H9 (cell line): ENCODE data around the gene CDS2. TPM values are rescaled to one million over a fixed set of nuclear protein-coding genes. Genes with fewer than 3 reads are reported as not detected.

Source experiments
- DNase-seq: peaks from one replicate; pipeline ENCODE4 v3.0.0-alpha.2; 2017
- H2AFZ ChIP-seq: one replicate; pipeline ENCODE4 v1.6.1; 2013; ENCODE audit warnings: mild to moderate bottlenecking, low read length, control low read depth, moderate library complexity
- H2AK5ac ChIP-seq: 2 replicates; pipeline ENCODE4 v1.6.1; 2013; ENCODE audit warnings: low read length, control low read depth, mixed read lengths; ENCODE audit not compliant: insufficient read length
- H2BK120ac ChIP-seq: one replicate; pipeline ENCODE4 v1.6.1; 2013; ENCODE audit warnings: low read depth, mild to moderate bottlenecking, low read length, control low read depth, inconsistent platforms; ENCODE audit not compliant: poor library complexity, severe bottlenecking
- H2BK12ac ChIP-seq: 2 replicates; pipeline ENCODE4 v1.6.1; 2013; ENCODE audit warnings: low read length, control low read depth, mixed read lengths, low read depth; ENCODE audit not compliant: insufficient read length
- H2BK15ac ChIP-seq: 2 replicates; pipeline ENCODE4 v1.6.1; 2013; ENCODE audit warnings: low read depth, low read length, control low read depth
- H2BK20ac ChIP-seq: one replicate; pipeline ENCODE4 v1.6.1; 2013; ENCODE audit warnings: low read depth, mild to moderate bottlenecking, low read length, control low read depth, inconsistent platforms; ENCODE audit not compliant: poor library complexity, severe bottlenecking
- H2BK5ac ChIP-seq: 2 replicates; pipeline ENCODE4 v1.6.1; 2013; ENCODE audit warnings: low read length, control low read depth, mixed read lengths; ENCODE audit not compliant: insufficient read length
- H3K14ac ChIP-seq: 2 replicates; pipeline ENCODE4 v1.6.1; 2013; ENCODE audit warnings: low read length, control low read depth; ENCODE audit not compliant: insufficient read depth
- H3K18ac ChIP-seq: 2 replicates; pipeline ENCODE4 v1.6.1; 2013; ENCODE audit warnings: low read depth, mild to moderate bottlenecking, mixed read lengths, low read length, control low read depth; ENCODE audit not compliant: insufficient read length
- H3K23ac ChIP-seq: 2 replicates; pipeline ENCODE4 v1.6.1; 2013; ENCODE audit warnings: low read length, control low read depth, mixed read lengths, low read depth; ENCODE audit not compliant: insufficient read length
- H3K23me2 ChIP-seq: 2 replicates; pipeline ENCODE4 v1.6.1; 2013; ENCODE audit warnings: low read depth, mild to moderate bottlenecking, mixed read lengths, low read length, control low read depth; ENCODE audit not compliant: insufficient read length, poor library complexity, severe bottlenecking
- H3K27ac ChIP-seq: 2 replicates; pipeline ENCODE4 v1.5.1; 2013; ENCODE audit warnings: low read length, control low read depth, mixed read lengths, low read depth; ENCODE audit not compliant: insufficient read length
- H3K27me3 ChIP-seq: 2 replicates; pipeline ENCODE4 v1.6.1; 2013; ENCODE audit warnings: low read length, control low read depth, inconsistent platforms; ENCODE audit not compliant: insufficient read depth
- H3K4ac ChIP-seq: 2 replicates; pipeline ENCODE4 v1.6.1; 2013; ENCODE audit warnings: low read depth, mild to moderate bottlenecking, control low read depth, inconsistent platforms, low read length, moderate library complexity
- H3K4me1 ChIP-seq: 2 replicates; pipeline ENCODE4 v1.6.1; 2013; ENCODE audit warnings: low read length, control low read depth, inconsistent platforms; ENCODE audit not compliant: insufficient read depth
- H3K4me2 ChIP-seq: 2 replicates; pipeline ENCODE4 v1.6.1; 2013; ENCODE audit warnings: low read length, control low read depth, mixed read lengths; ENCODE audit not compliant: insufficient read length, insufficient read depth
- H3K56ac ChIP-seq: 2 replicates; pipeline ENCODE4 v1.6.1; 2013; ENCODE audit warnings: low read depth, mild to moderate bottlenecking, mixed read lengths, low read length, control low read depth; ENCODE audit not compliant: insufficient read length
- H3K79me1 ChIP-seq: 2 replicates; pipeline ENCODE4 v1.6.1; 2013; ENCODE audit warnings: low read depth, mild to moderate bottlenecking, moderate library complexity, low read length, control low read depth, inconsistent platforms; ENCODE audit not compliant: insufficient read depth, poor library complexity, severe bottlenecking
- H3K79me2 ChIP-seq: 2 replicates; pipeline ENCODE4 v1.6.1; 2013; ENCODE audit warnings: low read length, control low read depth, inconsistent platforms; ENCODE audit not compliant: insufficient read depth
- H3K9ac ChIP-seq: 2 replicates; pipeline ENCODE4 v1.6.1; 2013; ENCODE audit warnings: low read length, control low read depth, mixed read lengths; ENCODE audit not compliant: insufficient read length; ENCODE audit errors: extremely low read depth
- H3K9me3 ChIP-seq: one replicate; pipeline ENCODE4 v1.6.1; 2013; ENCODE audit warnings: low read depth, low read length, inconsistent platforms; ENCODE audit not compliant: control insufficient read depth
- H3T11ph ChIP-seq: one replicate; pipeline ENCODE4 v1.6.1; 2013; ENCODE audit warnings: mild to moderate bottlenecking, low read length, control low read depth, inconsistent platforms
- H4K20me1 ChIP-seq: one replicate; pipeline ENCODE4 v1.6.1; 2013; ENCODE audit not compliant: control insufficient read depth, insufficient read length, insufficient read depth
- H4K5ac ChIP-seq: 2 replicates; pipeline ENCODE4 v1.6.1; 2013; ENCODE audit warnings: low read depth, mild to moderate bottlenecking, mixed read lengths, low read length, control low read depth; ENCODE audit not compliant: insufficient read length
- H4K8ac ChIP-seq: replicated peaks from 2 replicates; pipeline ENCODE4 v1.6.1; 2013; ENCODE audit warnings: low read length, control low read depth, mixed read lengths, low read depth; ENCODE audit not compliant: insufficient read length
- H4K91ac ChIP-seq: 2 replicates; pipeline ENCODE4 v1.6.1; 2013; ENCODE audit warnings: low read depth, mild to moderate bottlenecking, moderate library complexity, mixed read lengths, low read length, control low read depth; ENCODE audit not compliant: insufficient read length
- H3K27ac Mint-ChIP-seq, 3 experiments: 2 replicates in 2 of 3; 3 replicates in 1 of 3; pipeline ENCODE4 v1.8.0; 2020 to 2021; ENCODE audit warnings: mixed read lengths in 3 of 3, mild to moderate bottlenecking in 1 of 3, moderate library complexity in 1 of 3
- H3K27me3 Mint-ChIP-seq: 2 replicates; pipeline ENCODE4 v1.8.0; 2021; ENCODE audit warnings: low read depth, mild to moderate bottlenecking, moderate library complexity, mixed read lengths
- H3K36me3 Mint-ChIP-seq, 3 experiments: 2 replicates in 2 of 3; 3 replicates in 1 of 3; pipeline ENCODE4 v1.8.0; 2020 to 2021; ENCODE audit warnings: low read depth in 3 of 3, mixed read lengths in 3 of 3; ENCODE audit not compliant: insufficient read depth in 1 of 3
- H3K4me1 Mint-ChIP-seq, 2 experiments: 2 replicates each; pipeline ENCODE4 v1.8.0; 2020; ENCODE audit warnings: mixed read lengths in 2 of 2
- H3K4me3 Mint-ChIP-seq, 2 experiments: 2 replicates in 1 of 2; 3 replicates in 1 of 2; pipeline ENCODE4 v1.8.0; 2020 to 2021; ENCODE audit warnings: mild to moderate bottlenecking in 2 of 2, mixed read lengths in 2 of 2, moderate library complexity in 1 of 2
- H3K9me3 Mint-ChIP-seq, 2 experiments: 2 replicates in 1 of 2; 3 replicates in 1 of 2; pipeline ENCODE4 v1.8.0; 2020; ENCODE audit warnings: mild to moderate bottlenecking in 2 of 2, mixed read lengths in 2 of 2, moderate library complexity in 1 of 2
- CTCF ChIP-seq: fragments of 200-600 bp; sonication (generic); conservative IDR thresholded peaks from 3 replicates; pipeline ENCODE4 v1.8.0; 2021; ENCODE audit warnings: antibody characterized with exemption, mild to moderate bottlenecking
- WGBS: extraction: QIAGEN DNeasy Blood & Tissue Kit; methylation state at CpG from one replicate; pipeline ENCODE4 v1.1.7; 2013; ENCODE audit warnings: missing lambda C conversion rate, low lambda C conversion rate, mixed read lengths; ENCODE audit not compliant: insufficient read length; ENCODE audit errors: extremely low coverage; 5-methylcytosine and 5-hydroxymethylcytosine counted together
- total RNA-seq: library from RNA; stranded (reverse); gene quantifications from 2 replicates; pipeline ENCODE4 v1.2.1, GENCODE V29; 2021

The CDS2 gene
- total RNA-seq, 1 experiment from 2014 or later = 63.2 TPM

DNA sequence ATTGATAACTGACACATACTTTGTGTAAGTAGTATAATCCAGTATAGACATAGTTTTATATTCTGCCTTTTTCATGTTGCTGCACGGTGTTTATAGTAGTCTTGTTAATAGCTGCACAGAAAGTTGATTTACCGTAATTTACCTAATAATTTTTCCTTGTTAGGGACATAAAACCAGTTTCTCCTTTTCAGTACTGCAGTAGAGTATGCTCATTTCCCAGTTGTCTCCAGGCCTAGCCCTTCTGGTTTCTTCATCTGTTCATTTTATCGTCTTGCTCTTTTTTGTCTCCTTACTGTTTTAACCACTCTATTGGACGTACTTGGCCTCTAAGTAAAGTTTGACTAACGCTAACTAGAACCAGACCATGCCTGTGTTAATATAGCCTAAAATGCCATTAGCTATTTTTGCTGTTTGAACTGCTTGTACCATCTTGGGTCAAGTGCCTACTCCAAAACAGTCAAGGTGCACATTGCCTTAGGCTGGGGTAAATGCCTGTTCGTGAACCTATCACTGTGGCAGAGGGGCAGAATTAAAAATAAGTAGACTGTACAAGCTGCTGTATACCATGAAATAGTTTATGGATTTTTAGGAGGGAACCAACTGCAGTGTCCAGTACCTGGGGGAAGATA, 34.8 kb downstream of the CDS2 start:
- no peak overlapping the region for H2AFZ ChIP-seq
- H3K14ac ChIP-seq = no peak overlapping the region
- H3K9me3 Mint-ChIP-seq = no peaks in the 10 kb centered on the region
- no peak overlapping the region for H2BK20ac ChIP-seq
- no peak overlapping the region for H3K23ac ChIP-seq
- H3K4me1 ChIP-seq = peaks cover 7% of the 10 kb centered on the region
- no peak overlapping the region for H3T11ph ChIP-seq
- no peaks in the 10 kb centered on the region for H4K20me1 ChIP-seq
- no peak overlapping the region for H3K56ac ChIP-seq
- peaks cover 2% of the 10 kb centered on the region for H3K79me1 ChIP-seq
- H3K27me3 ChIP-seq = no peaks in the 10 kb centered on the region
- no peaks in the 10 kb centered on the region for H3K27me3 Mint-ChIP-seq
- no CpG with 5 or more reads among the region's 6 CpGs for WGBS
- no peaks in the 10 kb centered on the region for H3K23me2 ChIP-seq
- H3K9ac ChIP-seq = no peak overlapping the region
- no peak overlapping the region for H2AK5ac ChIP-seq
- no peak overlapping the region for H3K18ac ChIP-seq
- H3K9me3 ChIP-seq = no peaks in the 10 kb centered on the region
- H4K8ac ChIP-seq = no peak overlapping the region
- H3K36me3 Mint-ChIP-seq = peaks cover 0 to 3% (median 0%) of the 10 kb centered on the region in 3 experiments; a peak in 2 of 7 replicates
- no peak overlapping the region for H4K5ac ChIP-seq
- no peak overlapping the region for H4K91ac ChIP-seq
- H2BK15ac ChIP-seq = no peak overlapping the region
- no peak overlapping the region for H2BK12ac ChIP-seq
- H2BK5ac ChIP-seq = no peak overlapping the region
- no peak overlapping the region for H3K4me3 Mint-ChIP-seq
- peaks cover 7% of the 10 kb centered on the region for H3K79me2 ChIP-seq
- no peak overlapping the region for H2BK120ac ChIP-seq
- H3K4ac ChIP-seq = no peak overlapping the region
- peaks cover 25 to 31% of the 10 kb centered on the region in 2 experiments for H3K4me1 Mint-ChIP-seq
- no peak overlapping the region for H3K27ac ChIP-seq
- no peak for TF ChIP-seq CTCF
- no peak overlapping the region for H3K4me2 ChIP-seq
- no peak overlapping the region for H3K27ac Mint-ChIP-seq
- DNase-seq = no peak
